ACC112 (cell line): ENCODE data around the gene SUN1.
A peak's percentile ranks its signal among the peaks of the same experiment; 100 is the strongest.

Experiments used
- H2AFZ ChIP-seq: fragments of 200-600 bp; sonication (generic); one replicate; pipeline ENCODE4 v1.6.0; 2017; ENCODE audit warnings: antibody characterized with exemption, low read length; ENCODE audit not compliant: unreplicated experiment
- H3K27ac ChIP-seq: fragments of 200-600 bp; sonication (generic); 2 replicates; pipeline ENCODE4 v1.5.1; 2014; ENCODE audit warnings: low read depth, mild to moderate bottlenecking, antibody characterized with exemption, low read length, moderate library complexity
- H3K27me3 ChIP-seq: fragments of 200-600 bp; sonication (generic); 2 replicates; pipeline ENCODE4 v1.6.1; 2014; ENCODE audit warnings: mild to moderate bottlenecking, antibody characterized with exemption, low read length, moderate library complexity, mixed read lengths; ENCODE audit not compliant: insufficient read depth
- H3K36me3 ChIP-seq: fragments of 200-600 bp; sonication (generic); 2 replicates; pipeline ENCODE4 v1.6.1; 2016; ENCODE audit warnings: mild to moderate bottlenecking, antibody characterized with exemption, low read length, moderate library complexity, mixed read lengths; ENCODE audit not compliant: insufficient read depth
- H3K4me1 ChIP-seq: fragments of 200-600 bp; sonication (generic); one replicate; pipeline ENCODE4 v1.6.1; 2016; ENCODE audit warnings: low read length, mixed read lengths; ENCODE audit not compliant: insufficient read depth, unreplicated experiment, control insufficient read depth
- H3K4me3 ChIP-seq: fragments of 200-600 bp; sonication (generic); 2 replicates; pipeline ENCODE4 v1.5.1; 2014; ENCODE audit warnings: mild to moderate bottlenecking, low read depth, low read length
- H3K79me2 ChIP-seq: fragments of 200-600 bp; sonication (generic); one replicate; pipeline ENCODE4 v1.6.0; 2016; ENCODE audit warnings: low read length; ENCODE audit not compliant: control insufficient read depth, unreplicated experiment, insufficient read depth

The SUN1 gene, protein sequence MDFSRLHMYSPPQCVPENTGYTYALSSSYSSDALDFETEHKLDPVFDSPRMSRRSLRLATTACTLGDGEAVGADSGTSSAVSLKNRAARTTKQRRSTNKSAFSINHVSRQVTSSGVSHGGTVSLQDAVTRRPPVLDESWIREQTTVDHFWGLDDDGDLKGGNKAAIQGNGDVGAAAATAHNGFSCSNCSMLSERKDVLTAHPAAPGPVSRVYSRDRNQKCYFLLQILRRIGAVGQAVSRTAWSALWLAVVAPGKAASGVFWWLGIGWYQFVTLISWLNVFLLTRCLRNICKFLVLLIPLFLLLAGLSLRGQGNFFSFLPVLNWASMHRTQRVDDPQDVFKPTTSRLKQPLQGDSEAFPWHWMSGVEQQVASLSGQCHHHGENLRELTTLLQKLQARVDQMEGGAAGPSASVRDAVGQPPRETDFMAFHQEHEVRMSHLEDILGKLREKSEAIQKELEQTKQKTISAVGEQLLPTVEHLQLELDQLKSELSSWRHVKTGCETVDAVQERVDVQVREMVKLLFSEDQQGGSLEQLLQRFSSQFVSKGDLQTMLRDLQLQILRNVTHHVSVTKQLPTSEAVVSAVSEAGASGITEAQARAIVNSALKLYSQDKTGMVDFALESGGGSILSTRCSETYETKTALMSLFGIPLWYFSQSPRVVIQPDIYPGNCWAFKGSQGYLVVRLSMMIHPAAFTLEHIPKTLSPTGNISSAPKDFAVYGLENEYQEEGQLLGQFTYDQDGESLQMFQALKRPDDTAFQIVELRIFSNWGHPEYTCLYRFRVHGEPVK

DNA sequence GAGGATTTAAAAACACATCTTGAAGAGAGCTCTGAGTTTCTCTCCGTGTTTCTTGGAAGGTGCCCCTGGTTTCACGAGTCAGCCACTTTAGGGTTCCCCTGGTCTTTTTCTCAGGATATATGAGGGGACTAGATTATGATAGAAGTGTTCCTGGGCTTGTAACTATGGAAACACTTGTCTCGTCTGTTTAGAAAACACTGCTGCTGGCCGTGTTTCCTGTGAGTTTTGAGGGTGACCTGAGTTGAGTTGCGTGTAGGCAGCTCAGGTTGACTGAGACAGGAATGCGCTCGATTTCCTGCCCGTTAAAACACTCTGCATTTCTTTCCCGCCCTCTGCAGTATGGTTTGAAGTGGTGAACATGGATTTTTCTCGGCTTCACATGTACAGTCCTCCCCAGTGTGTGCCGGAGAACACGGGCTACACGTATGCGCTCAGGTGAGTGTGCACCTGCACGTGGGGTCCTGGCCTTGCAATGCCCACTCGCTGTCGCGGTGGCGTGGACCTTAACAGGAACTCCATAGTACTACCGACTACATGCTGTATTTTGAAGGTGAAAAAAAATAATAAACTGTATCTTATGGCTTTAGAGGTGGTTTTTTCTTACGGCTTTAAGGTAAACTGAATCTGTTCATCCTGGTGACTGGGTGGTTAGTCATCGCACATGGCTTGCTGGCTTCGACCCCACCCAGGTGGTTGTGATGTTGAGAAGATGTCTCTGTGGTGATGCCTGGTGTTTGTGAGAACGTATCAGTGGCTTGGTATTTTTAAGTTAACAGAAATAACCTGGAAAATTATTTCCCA lies at the start of gene SUN1:
TSS of gene SUN1 (plus strand) at position 310 of the 801 bp plus-strand sequence. CDS start at position 359, 49 bp downstream.
- Histone ChIP-seq H2AFZ (no peak within 1 kb of the TSS), H3K27ac (peak within 1 kb of the TSS; percentile 99), H3K79me2 (peaks cover 76% of the 10 kb centered on the region), H3K27me3 (no peaks in the 10 kb centered on the region), H3K4me3 (peak within 1 kb of the TSS; percentile 64), H3K4me1 (peaks cover 29% of the 10 kb centered on the region), H3K36me3 (no peaks in the 10 kb centered on the region)

DNA sequence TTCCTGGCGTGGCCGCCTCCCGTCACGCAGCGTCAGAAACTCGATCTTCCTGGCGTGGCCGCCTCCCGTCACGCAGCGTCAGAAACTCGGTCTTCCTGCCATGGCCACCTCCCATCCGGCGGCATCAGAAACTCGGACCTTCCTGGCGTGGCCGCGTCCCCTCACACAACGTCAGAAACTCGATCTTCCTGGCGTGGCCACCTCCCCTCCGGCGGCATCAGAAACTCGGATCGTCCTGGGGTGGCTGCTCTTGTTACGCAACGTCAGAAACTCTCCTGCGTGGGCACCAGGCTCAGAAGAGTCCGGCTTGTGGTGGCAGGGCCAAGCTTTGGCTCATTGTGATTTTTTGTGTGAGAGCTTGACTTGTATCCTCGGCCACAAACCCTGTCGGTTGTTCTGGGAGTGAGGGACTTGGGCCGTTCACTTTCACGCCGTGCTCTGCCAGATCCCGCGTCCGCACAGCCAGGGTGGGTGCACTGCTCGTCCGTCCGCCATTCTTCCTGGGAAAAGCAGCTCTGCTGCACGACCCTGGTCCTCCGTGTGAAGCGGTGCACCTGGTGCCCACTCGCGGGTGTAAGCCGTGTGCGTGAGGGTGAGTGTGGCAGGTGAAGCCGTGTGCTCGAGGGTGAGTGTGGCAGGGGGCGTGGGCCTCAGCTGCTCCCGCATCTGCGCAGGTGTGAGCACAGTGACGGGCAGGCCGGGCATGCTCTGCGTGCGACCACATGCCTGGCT lies 49.4 kb upstream of the SUN1 start:
- H3K79me2 ChIP-seq: no peaks in the 10 kb centered on the region
- no peak overlapping the region for H3K27ac ChIP-seq
- H3K27me3 ChIP-seq: no peaks in the 10 kb centered on the region
- H2AFZ ChIP-seq: no peak overlapping the region
- no peaks in the 10 kb centered on the region for H3K4me1 ChIP-seq
- no peak overlapping the region for H3K4me3 ChIP-seq
- H3K36me3 ChIP-seq: peaks cover 17% of the 10 kb centered on the region; the same call in 1 of the 2 replicates

DNA sequence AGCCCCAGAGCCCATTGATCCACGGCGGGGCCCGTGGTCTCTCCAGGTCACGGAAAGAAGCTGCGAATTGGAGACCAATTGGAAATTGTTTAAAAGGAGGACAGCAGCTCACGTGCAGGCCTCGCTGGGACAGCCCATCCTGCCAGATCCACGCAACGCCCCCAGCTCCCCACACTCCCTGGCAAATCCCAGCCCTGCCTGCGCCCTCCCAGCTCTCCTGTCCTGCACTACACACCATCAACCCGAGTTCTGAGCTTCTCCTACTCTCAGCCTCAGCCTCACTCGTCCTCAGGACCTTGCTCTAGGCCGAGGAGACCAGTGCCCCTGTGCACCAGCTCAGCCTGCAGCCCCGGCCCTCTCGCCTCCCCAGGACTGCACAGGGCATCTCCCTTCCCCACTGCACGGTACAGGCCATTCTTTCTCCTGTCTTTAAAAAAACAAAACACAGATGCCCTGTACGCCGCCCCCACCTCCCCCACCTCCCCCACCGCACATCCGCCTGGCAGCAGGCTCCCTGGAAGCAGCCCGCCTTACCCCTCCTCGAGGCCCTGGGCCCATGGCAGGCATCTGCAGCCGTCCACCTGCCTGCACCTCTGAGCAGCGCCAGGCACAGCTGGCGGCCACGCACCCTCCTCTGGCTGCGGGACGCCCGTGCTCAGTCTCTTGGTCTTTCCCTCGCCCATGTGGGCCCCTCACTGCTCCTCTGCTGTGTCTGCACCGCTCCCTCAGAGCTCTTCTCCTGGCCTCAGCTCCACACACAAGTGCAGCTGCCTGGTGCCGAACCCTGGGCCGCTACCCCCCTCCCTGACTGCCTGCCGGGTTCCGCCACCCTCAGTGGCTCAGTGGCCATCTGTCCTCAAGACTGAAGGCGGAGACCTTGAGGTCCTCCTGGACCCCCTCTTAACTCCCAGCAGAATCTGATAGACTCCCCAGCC lies 48.5 kb upstream of the SUN1 start:
- Histone ChIP-seq H3K4me3 (no peak overlapping the region), H3K36me3 (peaks cover 25% of the 10 kb centered on the region; the same call in 1 of the 2 replicates), H3K27ac (no peak overlapping the region), H3K79me2 (no peaks in the 10 kb centered on the region), H2AFZ (no peak overlapping the region), H3K4me1 (no peaks in the 10 kb centered on the region), H3K27me3 (no peaks in the 10 kb centered on the region)

DNA sequence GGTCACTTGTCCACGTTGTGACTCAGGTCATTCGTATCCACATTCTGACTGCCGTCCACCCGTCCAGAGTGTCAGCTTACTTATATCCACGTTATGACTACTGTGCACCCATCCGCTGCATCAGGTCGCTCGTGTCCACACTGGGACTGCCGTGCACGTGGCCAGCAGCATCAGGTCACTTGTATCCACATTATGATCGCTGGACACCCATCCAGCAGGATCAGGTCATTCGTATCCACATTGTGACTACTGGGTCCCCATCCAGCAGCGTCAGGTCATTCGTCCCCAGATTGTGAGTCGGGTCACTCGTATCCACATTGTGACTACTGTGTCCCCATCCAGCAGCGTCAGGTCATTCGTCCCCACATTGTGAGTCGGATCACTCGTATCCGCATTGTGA lies 47.3 kb upstream of the SUN1 start:
- Histone ChIP-seq H3K79me2 (no peaks in the 10 kb centered on the region), H3K4me1 (no peaks in the 10 kb centered on the region), H3K4me3 (no peak overlapping the region), H3K36me3 (peaks cover 27% of the 10 kb centered on the region; the same call in 1 of the 2 replicates), H3K27ac (no peak overlapping the region), H3K27me3 (no peaks in the 10 kb centered on the region), H2AFZ (no peak overlapping the region)

DNA sequence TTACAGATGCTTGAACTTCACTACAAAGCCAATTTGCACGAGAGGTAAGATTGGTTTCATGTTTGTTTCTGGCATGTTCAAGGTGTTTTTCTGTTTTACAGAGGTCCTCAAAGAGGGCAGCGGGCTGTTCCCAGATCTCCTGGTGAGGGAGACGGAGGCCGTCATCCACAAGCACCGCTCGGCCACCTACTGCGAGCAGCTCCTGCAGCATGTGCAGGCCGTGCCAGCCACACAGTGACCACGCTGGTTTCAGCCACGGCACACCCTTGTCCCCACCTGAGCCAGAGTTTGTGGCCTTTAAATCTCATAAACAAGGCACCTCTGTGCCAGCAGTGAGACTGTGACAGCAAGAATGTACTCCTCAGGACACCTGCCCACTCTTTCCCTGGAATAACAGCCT lies 46.9 kb upstream of the SUN1 start:
- peaks cover 25% of the 10 kb centered on the region; the same call in 1 of the 2 replicates for H3K36me3 ChIP-seq
- no peak overlapping the region for H3K4me3 ChIP-seq
- no peak overlapping the region for H2AFZ ChIP-seq
- no peaks in the 10 kb centered on the region for H3K27me3 ChIP-seq
- H3K79me2 ChIP-seq: no peaks in the 10 kb centered on the region
- H3K4me1 ChIP-seq: no peaks in the 10 kb centered on the region
- H3K27ac ChIP-seq: no peak overlapping the region

DNA sequence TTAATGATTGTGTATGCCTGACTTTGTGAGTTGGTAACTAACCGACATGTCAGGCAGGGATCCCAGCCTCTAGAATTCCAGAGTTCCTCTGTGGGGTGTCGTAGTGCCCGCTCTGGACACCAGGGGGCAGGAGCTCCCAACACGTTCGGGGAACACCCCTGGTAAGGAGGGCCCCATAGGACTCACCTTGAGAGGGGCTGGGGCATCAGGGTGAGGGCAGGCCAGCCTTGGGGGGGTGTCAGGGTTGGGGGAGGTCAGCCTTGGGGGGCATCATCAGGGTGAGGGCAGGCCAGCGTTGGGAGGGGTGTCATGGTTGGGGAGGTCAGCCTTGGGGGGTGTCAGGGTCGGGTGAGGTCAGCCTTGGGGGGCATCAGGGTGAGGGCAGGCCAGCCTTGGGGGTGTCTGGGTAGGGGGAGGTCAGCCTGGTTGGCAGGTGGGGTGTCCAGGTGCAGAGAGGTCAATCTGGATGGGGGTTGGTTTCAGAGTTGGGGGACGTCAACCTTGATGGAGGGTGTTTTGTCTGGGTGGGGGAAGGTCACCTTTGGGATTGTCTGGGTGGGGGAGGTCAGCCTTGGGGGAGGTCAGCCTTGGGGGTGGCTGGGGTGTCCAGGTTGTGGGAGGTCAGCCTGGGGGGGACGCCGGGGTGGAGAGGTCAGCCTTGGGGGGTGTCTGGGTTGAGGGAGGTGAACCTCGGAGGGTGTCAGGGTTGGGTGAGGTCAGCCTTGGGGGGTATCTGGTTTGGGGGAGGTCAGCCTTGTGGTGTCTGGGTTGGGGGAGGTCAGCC lies 45.6 kb upstream of the SUN1 start:
- H3K79me2 ChIP-seq: no peaks in the 10 kb centered on the region

DNA sequence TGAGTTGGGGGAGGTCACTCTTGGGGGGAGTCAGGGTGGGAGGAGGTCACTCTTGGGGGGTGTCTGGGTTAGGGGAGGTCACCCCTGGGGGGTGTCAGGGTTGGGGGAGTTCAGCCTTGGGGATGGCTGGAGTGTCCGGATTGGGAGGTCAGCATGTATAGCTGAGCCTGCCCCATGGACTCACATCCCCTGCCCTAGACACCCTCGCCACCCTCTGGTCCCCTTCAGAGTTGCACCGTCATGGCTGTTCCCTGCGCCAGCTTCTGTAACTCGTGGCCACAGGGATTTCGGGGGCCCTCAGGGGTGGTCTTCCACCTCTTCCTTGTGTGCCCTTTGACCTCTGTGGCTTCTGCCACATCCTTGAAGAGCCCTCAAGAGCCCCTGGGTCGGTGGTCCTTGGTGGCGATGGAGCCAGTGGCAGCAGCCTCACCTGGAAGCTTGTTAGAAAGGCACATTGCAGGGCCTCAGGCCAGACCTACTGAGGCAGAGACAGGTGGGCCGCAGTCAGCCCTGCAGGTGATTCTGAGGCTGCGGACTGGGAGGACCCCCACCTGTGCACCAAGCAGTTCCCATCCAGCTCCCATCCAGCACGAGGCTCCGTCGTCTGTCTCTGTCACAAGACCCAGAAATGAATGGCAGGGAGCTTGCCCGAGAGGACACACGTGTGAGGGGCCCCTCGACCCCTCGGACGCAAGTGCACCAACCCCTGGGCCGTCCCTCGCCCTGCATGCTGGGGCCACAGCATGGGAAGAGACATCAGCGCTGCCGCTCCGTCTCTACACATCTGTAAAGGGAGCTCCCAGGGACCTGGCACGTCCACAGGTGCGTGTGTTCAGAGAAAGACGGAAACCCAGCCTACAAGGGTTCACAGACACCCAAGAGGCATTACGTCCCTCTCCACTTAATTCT lies 44.7 kb upstream of the SUN1 start:
- Histone ChIP-seq H3K27me3 (no peaks in the 10 kb centered on the region), H3K79me2 (no peaks in the 10 kb centered on the region), H3K4me3 (no peak overlapping the region), H3K4me1 (no peaks in the 10 kb centered on the region), H3K27ac (no peak overlapping the region), H2AFZ (no peak overlapping the region), H3K36me3 (peaks cover 17% of the 10 kb centered on the region; the same call in 1 of the 2 replicates)

More for the DNA sequence above, 45.6 kb upstream of the SUN1 start:
- Histone ChIP-seq H2AFZ (no peak overlapping the region), H3K4me1 (no peaks in the 10 kb centered on the region), H3K4me3 (no peak overlapping the region), H3K27me3 (no peaks in the 10 kb centered on the region), H3K36me3 (peaks cover 24% of the 10 kb centered on the region; the same call in 1 of the 2 replicates), H3K27ac (no peak overlapping the region)

DNA sequence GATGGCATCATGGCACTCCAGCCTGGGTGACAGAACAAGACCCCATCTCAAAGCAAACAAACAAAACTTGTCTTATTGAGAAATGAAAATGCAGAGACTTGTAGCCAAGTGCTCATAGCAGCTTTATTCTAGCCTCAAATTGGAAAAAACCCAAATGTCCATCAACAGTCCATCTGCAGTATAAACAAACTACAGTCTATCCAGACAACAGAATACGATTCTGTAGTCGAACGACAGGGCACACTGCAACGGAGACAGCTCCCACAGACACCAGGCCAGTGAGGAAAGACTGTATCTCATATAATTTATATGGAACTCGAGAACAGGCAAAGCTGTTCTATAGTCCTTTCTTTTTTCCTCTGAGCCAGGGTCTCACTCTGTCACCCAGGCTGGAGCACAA lies 40.8 kb upstream of the SUN1 start:
- Histone ChIP-seq H3K27ac (no peak overlapping the region), H3K79me2 (no peaks in the 10 kb centered on the region), H3K4me1 (no peaks in the 10 kb centered on the region), H3K4me3 (no peak overlapping the region), H2AFZ (no peak overlapping the region), H3K27me3 (no peaks in the 10 kb centered on the region), H3K36me3 (peaks cover 13% of the 10 kb centered on the region; the same call in 1 of the 2 replicates)
